GM12874 (cell line): Measurements from ENCODE around the gene PEF1.

Experiments used
- CTCF ChIP-seq: IDR thresholded peaks from 2 replicates; pipeline ENCODE4 v1.5.1; 2011; ENCODE audit warnings: low read depth, mild to moderate bottlenecking, control low read depth, low read length, moderate library complexity; ENCODE audit not compliant: insufficient read depth

The PEF1 gene

DNA sequence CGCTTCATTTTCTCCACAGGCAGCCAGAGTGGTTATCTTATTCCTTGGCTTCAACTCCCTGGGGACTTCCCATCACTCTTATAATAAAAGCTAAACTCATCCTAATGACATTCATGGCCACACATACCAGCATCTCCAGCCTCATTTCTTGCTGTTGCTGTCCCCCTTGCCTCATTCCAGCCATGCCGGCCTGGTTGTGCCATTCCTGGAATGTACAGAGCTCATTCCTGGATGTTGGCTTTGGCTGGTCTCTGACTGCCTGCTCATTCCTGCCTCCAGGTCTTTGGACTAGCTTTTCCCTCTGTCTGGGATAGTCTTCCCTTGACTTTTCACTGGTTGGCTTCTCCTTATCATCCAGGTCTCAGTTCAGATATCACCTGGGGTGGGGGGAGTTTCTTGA is 2.4 kb upstream of the PEF1 start:
- no peak for TF ChIP-seq CTCF

DNA sequence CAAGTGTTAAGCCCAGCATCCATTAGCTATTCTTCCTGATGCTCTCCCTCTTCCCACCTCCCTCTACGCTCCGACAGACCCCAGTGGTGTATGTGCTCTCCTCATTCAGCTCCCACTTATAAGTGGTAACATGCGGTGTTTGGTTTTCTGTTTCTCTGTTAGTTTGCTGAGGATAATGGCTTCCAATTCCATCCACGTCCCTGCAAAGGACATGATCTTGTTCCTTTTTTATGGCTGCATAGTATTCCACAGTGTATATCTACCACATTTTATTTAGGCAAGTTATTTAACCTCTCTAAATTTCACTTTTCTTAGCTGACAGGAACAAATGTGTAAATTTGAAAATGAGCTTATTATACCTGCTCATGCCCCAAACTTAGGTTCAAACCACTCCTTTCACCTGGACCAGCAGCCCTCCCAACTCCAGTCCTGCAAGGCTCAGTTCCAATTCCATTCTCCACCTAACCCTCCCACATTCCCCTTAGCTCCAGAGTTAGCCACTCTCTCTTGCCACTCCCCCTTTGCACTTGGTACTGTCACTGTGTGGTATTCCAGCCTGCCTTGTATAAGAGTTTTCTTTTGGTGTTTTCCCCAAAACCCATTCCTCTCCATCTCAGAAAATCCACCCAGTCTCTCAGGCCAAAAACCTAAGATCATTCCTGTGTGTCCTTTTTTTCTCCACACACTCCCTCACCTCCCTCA is 1.7 kb upstream of the PEF1 start:
- TF ChIP-seq CTCF: no peak

DNA sequence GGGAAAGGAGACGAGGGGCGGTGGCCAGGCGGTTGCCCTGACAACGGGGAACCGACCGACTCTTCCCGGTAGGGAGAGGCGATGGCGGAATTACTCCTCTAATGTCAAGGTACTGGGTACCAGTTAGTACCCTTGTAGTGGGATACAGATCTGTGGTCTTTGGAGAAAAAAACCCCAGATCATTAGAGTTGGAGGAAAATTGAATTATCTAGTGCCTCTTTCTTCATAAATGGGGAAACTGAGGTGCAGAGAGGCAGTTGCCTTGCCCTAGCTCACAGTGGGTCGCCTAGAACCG is 545 bp upstream of the PEF1 start:
- no peak for TF ChIP-seq CTCF

DNA sequence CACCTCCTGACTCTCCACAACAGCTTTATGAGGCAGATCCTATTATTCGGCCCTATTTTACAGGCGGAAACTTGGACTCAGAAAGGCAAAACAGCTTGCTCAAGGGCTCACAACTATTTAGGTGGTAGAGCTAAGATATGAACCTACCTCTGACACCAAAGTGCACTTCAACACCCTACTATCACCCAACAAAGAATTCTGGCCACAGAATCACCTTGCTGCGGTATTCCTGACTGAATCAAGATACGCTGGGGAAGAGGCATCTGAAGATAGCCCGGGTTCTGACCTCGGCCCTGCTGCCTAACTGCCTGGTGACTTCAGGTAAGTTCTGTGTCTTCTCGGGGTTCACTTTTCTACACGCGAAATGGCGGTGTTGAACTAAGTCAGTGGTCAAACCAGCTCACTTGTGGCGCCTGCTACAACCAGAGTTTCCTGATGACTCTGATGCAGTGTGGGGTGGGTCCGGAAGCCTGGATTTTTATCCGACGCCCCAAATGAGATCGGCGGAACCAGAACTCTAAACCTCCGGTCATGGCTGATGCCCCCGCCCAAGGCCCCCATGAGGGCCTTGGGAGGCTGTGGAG is 608 bp downstream of the PEF1 start:
- TF ChIP-seq CTCF: no peak

- no peak for TF ChIP-seq CTCF
These were observed 1.8 kb downstream of the PEF1 start for GRCh38 chr1:31642897-31643296.

GRCh38 chr1:31642366-31642765 is 2.3 kb downstream of the PEF1 start:
- TF ChIP-seq CTCF: no peak

DNA sequence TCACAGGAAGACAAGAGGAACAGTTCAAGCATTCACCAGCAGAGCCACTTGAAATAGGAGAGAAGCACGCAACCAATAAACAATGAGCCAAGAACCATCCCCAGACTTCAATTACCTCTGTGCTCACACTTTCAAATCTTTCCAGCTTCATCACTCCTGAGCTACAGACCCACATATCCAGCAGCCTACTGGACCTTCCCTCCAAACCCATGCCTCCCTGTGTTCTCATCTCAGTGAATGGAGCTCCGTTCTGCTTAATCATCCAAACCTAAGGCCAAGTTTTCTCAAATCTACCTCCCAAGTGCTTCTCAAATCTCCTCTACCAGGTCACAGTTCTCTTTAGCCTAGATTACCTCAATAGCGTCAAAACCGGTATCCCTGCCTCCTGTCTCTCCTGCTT is 3.7 kb downstream of the PEF1 start:
- TF ChIP-seq CTCF: no peak
